GM19438 (cell line): ENCODE data around the gene GDF2.

Experiments
- ATAC-seq: cut with Tn5 transposase; IDR thresholded peaks from one replicate; pipeline ENCODE4 v1.9.1; 2021; ENCODE audit warnings: low read depth; ENCODE audit not compliant: unreplicated experiment

The GDF2 gene

GRCh38 chr10:47350671-47351640, 28.7 kb downstream of the GDF2 start:
- no peak for ATAC-seq

GRCh38 chr10:47351899-47352815, 29.9 kb downstream of the GDF2 start:
- no peak for ATAC-seq

- ATAC-seq: no peak
Measured at GRCh38 chr10:47353351-47353750, 31.1 kb downstream of the GDF2 start.

GRCh38 chr10:47354165-47354564, 31.9 kb downstream of the GDF2 start:
- no peak for ATAC-seq

GRCh38 chr10:47354900-47355299, 32.6 kb downstream of the GDF2 start:
- no peak for ATAC-seq

- ATAC-seq: no peak
Measured at GRCh38 chr10:47356708-47357107, 34.5 kb downstream of the GDF2 start.

GRCh38 chr10:47357131-47357582, 34.9 kb downstream of the GDF2 start:
- no peak for ATAC-seq

GRCh38 chr10:47357911-47358310, 35.7 kb downstream of the GDF2 start:
- ATAC-seq: no peak

GRCh38 chr10:47358457-47358856, 36.2 kb downstream of the GDF2 start:
- no peak for ATAC-seq

GRCh38 chr10:47359101-47359500, 36.8 kb downstream of the GDF2 start:
- no peak for ATAC-seq

- no peak for ATAC-seq
Measured at GRCh38 chr10:47359626-47360418, 37.6 kb downstream of the GDF2 start.

- ATAC-seq: no peak
Measured at GRCh38 chr10:47360419-47361040, 38.3 kb downstream of the GDF2 start.

- ATAC-seq: no peak
Measured at GRCh38 chr10:47361293-47361692, 39.0 kb downstream of the GDF2 start.

GRCh38 chr10:47362199-47362598, 39.9 kb downstream of the GDF2 start:
- no peak for ATAC-seq

- no peak for ATAC-seq
Measured at GRCh38 chr10:47363781-47364180, 41.5 kb downstream of the GDF2 start.

GRCh38 chr10:47364366-47364765, 42.1 kb downstream of the GDF2 start:
- ATAC-seq: no peak

- ATAC-seq: no peak
Measured at GRCh38 chr10:47364911-47365310, 42.7 kb downstream of the GDF2 start.

- no peak for ATAC-seq
Measured at GRCh38 chr10:47365431-47366180, 43.4 kb downstream of the GDF2 start.

- ATAC-seq: no peak
Measured at GRCh38 chr10:47366181-47366631, 44.0 kb downstream of the GDF2 start.
